HepG2 (cell line): ENCODE measurements around the gene ZNF142. TPM values are rescaled to one million over a fixed set of nuclear protein-coding genes. Genes with fewer than 3 reads are reported as not detected.

Source experiments
- ATAC-seq: fragments of 200-7000 bp; cut with Tn5 transposase; 3 replicates; pipeline ENCODE4 v1.9.1; 2020; ENCODE audit warnings: mild to moderate bottlenecking, moderate library complexity
- BruUV-seq: library from RNA; stranded (reverse); fragments of 400-500 nt; replicated peaks from 2 replicates; lab custom pipeline; 2021; lab: Mats Ljungman, UMichigan
- CTCF ChIA-PET: fragments of 300-600 bp; formaldehyde crosslinking; extraction: SDS; loops from one replicate; lab custom pipeline; 2021; ENCODE audit warnings: low total read pairs, inconsistent platforms, low intra/inter-chr PET ratio; lab: Yijun Ruan, JAX
- POLR2A ChIA-PET: fragments of 350-600 bp; sonication (Branson Sonifier 250); formaldehyde crosslinking; loops from one replicate; lab custom pipeline; 2020; ENCODE audit warnings: antibody characterized with exemption, inconsistent platforms; lab: Yijun Ruan, JAX
- DNase-seq: peaks from one replicate; pipeline ENCODE4 v3.0.0-alpha.2; 2015; ENCODE audit warnings: low spot score
- FAIRE-seq: peaks from 3 replicates; lab custom pipeline; 2011; peaks lifted over from hg19 to GRCh38; lab: Jason Lieb, UNC
- H2AFZ ChIP-seq: one replicate; pipeline ENCODE4 v1.6.1; 2011; ENCODE audit warnings: low read length, inconsistent platforms
- H3K27ac ChIP-seq: fragments of 300-600 bp; 3 replicates; pipeline ENCODE4 v1.8.0; 2011; ENCODE audit warnings: mixed run types, mild to moderate bottlenecking, mixed read lengths, low read length, inconsistent platforms; ENCODE audit not compliant: insufficient read depth; ENCODE audit errors: extremely low read length
- H3K27me3 ChIP-seq, 2 experiments: fragments of 200-600 bp in 1 of 2; 2 replicates in 1 of 2; 3 replicates in 1 of 2; pipeline versions ENCODE4 v1.6.0 to v1.8.0; 2011; ENCODE audit warnings: low read length in 2 of 2, mild to moderate bottlenecking in 2 of 2, moderate library complexity in 2 of 2, inconsistent platforms in 1 of 2; ENCODE audit not compliant: insufficient read depth in 2 of 2, control insufficient read depth in 1 of 2
- H3K36me3 ChIP-seq, 2 experiments: fragments of 200-600 bp in 1 of 2; replicated peaks in 1 of 2; 2 replicates in 1 of 2; 3 replicates in 1 of 2; pipeline versions ENCODE4 v1.5.1 to v1.8.0; 2011; ENCODE audit warnings: low read length in 2 of 2, inconsistent platforms in 1 of 2; ENCODE audit not compliant: insufficient read depth in 2 of 2, control insufficient read depth in 1 of 2
- H3K4me1 ChIP-seq: 2 replicates; pipeline ENCODE4 v1.5.1; 2012; ENCODE audit warnings: low read length, inconsistent platforms; ENCODE audit not compliant: insufficient read depth
- H3K4me2 ChIP-seq: 2 replicates; pipeline ENCODE4 v1.6.0; 2011; ENCODE audit warnings: low read depth, low read length, inconsistent platforms
- H3K4me3 ChIP-seq, 3 experiments: fragments of 200-600 bp in 1 of 3; sonication (generic), shearing (Covaris generic) in 1 of 3; replicated peaks in 1 of 3; 2 replicates each; pipeline ENCODE4 v1.5.1; 2011 to 2016; ENCODE audit warnings: low read length in 3 of 3, inconsistent platforms in 2 of 3, low read depth in 2 of 3, mild to moderate bottlenecking in 2 of 3, control low read depth in 1 of 3, mixed read lengths in 1 of 3; ENCODE audit not compliant: insufficient read depth in 1 of 3
- H3K79me2 ChIP-seq: one replicate; pipeline ENCODE4 v1.6.1; 2011; ENCODE audit warnings: low read length, inconsistent platforms; ENCODE audit not compliant: insufficient read depth
- H3K9ac ChIP-seq: 2 replicates; pipeline ENCODE4 v1.6.0; 2011; ENCODE audit warnings: mild to moderate bottlenecking, low read depth, low read length, inconsistent platforms; ENCODE audit not compliant: insufficient read depth
- H3K9me3 ChIP-seq: 2 replicates; pipeline ENCODE4 v1.5.1; 2012; ENCODE audit warnings: mild to moderate bottlenecking, low read length
- H4K20me1 ChIP-seq: 2 replicates; pipeline ENCODE4 v1.6.0; 2011; ENCODE audit warnings: inconsistent platforms, mild to moderate bottlenecking, low read length, moderate library complexity; ENCODE audit not compliant: insufficient read depth
- CBFB ChIP-seq: sonication (generic); formaldehyde crosslinking; IDR thresholded peaks from 2 replicates; pipeline ENCODE4 v1.4.0; 2020; ENCODE audit warnings: missing genetic modification reagents
- HOMEZ ChIP-seq: IDR thresholded peaks from 2 replicates; pipeline ENCODE4 v1.6.1; 2016; ENCODE audit warnings: low read depth
- IRF1 ChIP-seq: sonication (generic); formaldehyde crosslinking; IDR thresholded peaks from 2 replicates; pipeline ENCODE4 v1.4.0; 2020; ENCODE audit warnings: low read depth, mild to moderate bottlenecking, missing genetic modification reagents
- KDM4B ChIP-seq: sonication (generic); formaldehyde crosslinking; IDR thresholded peaks from 2 replicates; pipeline ENCODE4 v1.4.0; 2020; ENCODE audit warnings: missing genetic modification reagents
- KLF9 ChIP-seq: IDR thresholded peaks from 2 replicates; pipeline ENCODE4 v1.6.1; 2016; ENCODE audit warnings: low read depth
- MXD3 ChIP-seq: IDR thresholded peaks from 2 replicates; pipeline ENCODE4 v1.6.1; 2016; ENCODE audit warnings: mild to moderate bottlenecking, missing biosample characterization, missing genetic modification reagents
- NCOA2 ChIP-seq: sonication (generic); formaldehyde crosslinking; IDR thresholded peaks from 2 replicates; pipeline ENCODE4 v1.8.0; 2022; ENCODE audit warnings: inconsistent platforms
- NFKB2 ChIP-seq: sonication (generic); formaldehyde crosslinking; IDR thresholded peaks from 2 replicates; pipeline ENCODE4 v1.4.0; 2020; ENCODE audit warnings: missing genetic modification reagents, borderline replicate concordance
- PHF8 ChIP-seq: sonication (generic); formaldehyde crosslinking; IDR thresholded peaks from 2 replicates; pipeline ENCODE4 v1.5.0; 2020; ENCODE audit warnings: missing genetic modification reagents
- RARA ChIP-seq: IDR thresholded peaks from 2 replicates; pipeline ENCODE4 v1.6.1; 2016; ENCODE audit warnings: missing genetic modification reagents, missing compliant biosample characterization
- SNRNP70 ChIP-seq: fragments of 200-400 bp; formaldehyde crosslinking; IDR thresholded peaks from 2 replicates; pipeline ENCODE4 v1.6.1; 2017; ENCODE audit warnings: mild to moderate bottlenecking, low read depth, low read length, moderate library complexity
- SRSF9 ChIP-seq: fragments of 200-400 bp; formaldehyde crosslinking; IDR thresholded peaks from 2 replicates; pipeline ENCODE4 v1.6.1; 2018; ENCODE audit warnings: borderline replicate concordance, mild to moderate bottlenecking, low read depth, low read length; ENCODE audit not compliant: insufficient read depth, poor library complexity, severe bottlenecking
- TFAP4 ChIP-seq: sonication (generic); IDR thresholded peaks from 2 replicates; pipeline ENCODE4 v1.6.1; 2016; ENCODE audit warnings: low read depth, borderline replicate concordance
- ZNF562 ChIP-seq: sonication (generic); formaldehyde crosslinking; IDR thresholded peaks from 2 replicates; pipeline ENCODE4 v1.8.0; 2022; ENCODE audit warnings: missing genetic modification reagents, borderline replicate concordance
- ZNF570 ChIP-seq: sonication (generic); formaldehyde crosslinking; IDR thresholded peaks from 2 replicates; pipeline ENCODE4 v1.4.0; 2020; ENCODE audit warnings: mild to moderate bottlenecking, missing genetic modification reagents, borderline replicate concordance
- ZNF747 ChIP-seq: sonication (generic); formaldehyde crosslinking; IDR thresholded peaks from 2 replicates; pipeline ENCODE4 v1.8.1; 2023; ENCODE audit warnings: missing genetic modification reagents, mild to moderate bottlenecking, borderline replicate concordance
- ZNF75D ChIP-seq: sonication (generic); formaldehyde crosslinking; IDR thresholded peaks from 2 replicates; pipeline ENCODE4 v1.8.1; 2023; ENCODE audit warnings: missing genetic modification reagents, mild to moderate bottlenecking, borderline replicate concordance
- ZNF773 ChIP-seq: sonication (generic); formaldehyde crosslinking; IDR thresholded peaks from 2 replicates; pipeline ENCODE4 v1.4.0; 2020; ENCODE audit warnings: missing genetic modification reagents, borderline replicate concordance
- WGBS: methylation state at CpG from one replicate; pipeline ENCODE4 v1.1.6; 2017; ENCODE audit warnings: low lambda C conversion rate; 5-methylcytosine and 5-hydroxymethylcytosine counted together
- in situ Hi-C: cut with HindIII; loops from 2 replicates; pipeline ENCODE4 v1.10.0; 2017; ENCODE audit warnings: low pct_unique_long_range_greater_than_20kb; ENCODE audit not compliant: extremely low pct_ligation_motif_present
- intact Hi-C: fragments of 100-400 bp; cut with micrococcal nuclease; formaldehyde crosslinking; loops from one replicate; pipeline ENCODE4 v1.10.0; 2022; ENCODE audit not compliant: unreplicated experiment
- polyA plus RNA-seq, 8 experiments: library from polyadenylated mRNA; depleted of rRNA in 3 of 8; stranded (reverse) in 7 of 8; unstranded in 1 of 8; fragments of >200 nt; fragmentation: Illumina TruSeq in 4 of 8; extraction: Trizol in 4 of 8; gene quantifications; 2 replicates each; pipeline versions ENCODE4 v1.2.1 to v1.2.3, GENCODE V29; 2011 to 2016; ENCODE audit warnings: low read depth in 4 of 8, missing spikeins in 1 of 8, mixed read lengths in 1 of 8; ENCODE audit not compliant: insufficient read depth in 1 of 8
- total RNA-seq, 5 experiments: library from RNA; depleted of rRNA; stranded (reverse); fragments of >200 nt; fragmentation: Illumina TruSeq; extraction: Trizol; gene quantifications; 2 replicates each; pipeline ENCODE4 v1.2.3, GENCODE V29; 2016; ENCODE audit warnings: low read depth in 1 of 5
- TF ChIP-seq, protein P1 (sequence below): sonication (generic); formaldehyde crosslinking; IDR thresholded peaks from 2 replicates; pipeline ENCODE4 v1.5.0; 2020; ENCODE audit warnings: mild to moderate bottlenecking, missing genetic modification reagents

ZNF142 gene
- total and polyA plus RNA-seq, 2 of the 13 experiments (the other 11 are each of a cell fraction or from before 2014, with no cell fraction given): 4.8 to 11.4 TPM

DNA sequence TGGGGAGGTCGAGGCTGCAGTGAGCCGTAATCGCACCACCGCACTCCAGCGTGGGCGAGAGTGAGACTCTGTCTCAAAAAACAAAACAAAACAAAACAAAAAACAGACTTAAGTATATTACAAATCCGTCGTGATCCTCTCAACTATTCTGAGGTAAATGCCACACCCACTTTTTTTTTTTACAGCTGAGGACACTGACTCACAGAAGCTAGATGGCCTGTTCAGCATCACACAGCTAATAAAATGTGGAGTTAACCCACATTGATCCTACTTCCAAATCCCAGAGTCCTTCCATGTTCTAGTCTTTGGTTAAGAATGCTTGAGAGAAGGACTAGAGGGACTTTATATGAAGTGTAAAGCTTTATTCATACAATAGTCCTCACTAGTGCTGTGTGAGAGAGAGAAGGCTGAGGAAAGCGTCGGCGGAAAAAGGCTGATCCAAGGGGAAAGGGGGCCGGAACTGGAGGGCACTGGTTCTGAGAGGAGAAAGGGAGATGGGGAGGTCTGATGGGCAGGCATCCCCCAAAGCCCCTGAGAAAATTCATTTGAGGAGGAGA lies 11.8 kb upstream of the ZNF142 start (continued):
- TF ChIP-seq ZNF773 (CRISPR knock-in tag) (no peak), TFAP4 (peak; percentile 24; the same call in 1 of the 2 replicates), IRF1 (CRISPR knock-in tag) (no peak), ZNF747 (CRISPR knock-in tag) (0 out of 2 replicates have a peak, but pooled peaks have one; percentile 17)

DNA sequence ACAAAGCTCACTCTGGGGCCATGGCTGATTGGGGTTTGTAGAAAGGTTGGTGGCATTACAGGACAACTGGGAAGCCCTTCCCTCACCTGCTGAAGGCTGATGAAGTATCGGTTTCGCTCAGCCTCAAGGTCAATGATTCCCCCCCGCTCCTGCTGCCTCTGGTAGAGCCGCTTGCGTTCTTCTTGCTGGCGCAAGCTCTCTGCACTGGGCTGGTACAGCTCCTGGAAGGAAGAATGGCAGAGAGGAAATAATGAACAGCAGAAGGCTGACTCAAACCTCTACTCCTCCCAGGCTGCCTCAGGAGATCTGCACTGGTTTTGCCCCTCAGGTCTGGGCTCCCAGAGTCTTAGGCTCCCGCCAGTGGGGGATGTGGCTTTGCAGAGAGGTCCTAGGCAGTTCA lies 5.2 kb upstream of the ZNF142 start:
- ChIA-PET POLR2A (no interaction called here), CTCF (no interaction called here)
- Histone ChIP-seq H4K20me1 (no peaks in the 10 kb centered on the region), H3K27ac (no peak overlapping the region), H3K4me3 (no peak overlapping the region), H3K36me3 (peaks cover 33 to 69% of the 10 kb centered on the region in 2 experiments), H3K79me2 (peaks cover 12% of the 10 kb centered on the region), H3K9me3 (no peaks in the 10 kb centered on the region), H3K4me2 (no peak overlapping the region), H2AFZ (no peak overlapping the region), H3K27me3 (no peaks in the 10 kb centered on the region; a peak in 1 of 5 replicates), H3K9ac (no peak overlapping the region), H3K4me1 (peaks cover 11% of the 10 kb centered on the region)
- no peak for DNase-seq
- 97% methylated on average over 7 of the region's 7 CpGs for WGBS
- intact Hi-C loops (no loop called here), in situ Hi-C loops (no loop called here)
- no TSS peak for BruUV-seq
- no peak for ATAC-seq
- no peak for TF ChIP-seq KLF9 (CRISPR knock-in tag)
- TF ChIP-seq HOMEZ (CRISPR knock-in tag): no peak
- no peak for TF ChIP-seq ZNF562 (CRISPR knock-in tag)
- no peak for TF ChIP-seq PHF8 (CRISPR knock-in tag)
- no peak for TF ChIP-seq SNRNP70
- TF ChIP-seq RARA (CRISPR knock-in tag): no peak
- no peak for TF ChIP-seq NCOA2 (CRISPR knock-in tag)
- no peak for TF ChIP-seq KDM4B (CRISPR knock-in tag)
- TF ChIP-seq ZNF75D (CRISPR knock-in tag): no peak
- no peak for TF ChIP-seq MXD3 (CRISPR knock-in tag)
- TF ChIP-seq ZNF570 (CRISPR knock-in tag): no peak
- TF ChIP-seq CBFB (CRISPR knock-in tag): no peak
- TF ChIP-seq, protein P1, sequence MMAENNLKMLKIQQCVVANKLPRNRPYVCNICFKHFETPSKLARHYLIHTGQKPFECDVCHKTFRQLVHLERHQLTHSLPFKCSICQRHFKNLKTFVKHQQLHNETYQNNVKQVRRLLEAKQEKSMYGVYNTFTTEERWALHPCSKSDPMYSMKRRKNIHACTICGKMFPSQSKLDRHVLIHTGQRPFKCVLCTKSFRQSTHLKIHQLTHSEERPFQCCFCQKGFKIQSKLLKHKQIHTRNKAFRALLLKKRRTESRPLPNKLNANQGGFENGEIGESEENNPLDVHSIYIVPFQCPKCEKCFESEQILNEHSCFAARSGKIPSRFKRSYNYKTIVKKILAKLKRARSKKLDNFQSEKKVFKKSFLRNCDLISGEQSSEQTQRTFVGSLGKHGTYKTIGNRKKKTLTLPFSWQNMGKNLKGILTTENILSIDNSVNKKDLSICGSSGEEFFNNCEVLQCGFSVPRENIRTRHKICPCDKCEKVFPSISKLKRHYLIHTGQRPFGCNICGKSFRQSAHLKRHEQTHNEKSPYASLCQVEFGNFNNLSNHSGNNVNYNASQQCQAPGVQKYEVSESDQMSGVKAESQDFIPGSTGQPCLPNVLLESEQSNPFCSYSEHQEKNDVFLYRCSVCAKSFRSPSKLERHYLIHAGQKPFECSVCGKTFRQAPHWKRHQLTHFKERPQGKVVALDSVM (CRISPR knock-in tag): no peak
- no peak for TF ChIP-seq NFKB2 (CRISPR knock-in tag)
- TF ChIP-seq SRSF9: no peak
- FAIRE-seq: no peak
